ENCODE data around the gene RAB20. TPM values are rescaled to one million over a fixed set of nuclear protein-coding genes. Genes with fewer than 3 reads are reported as not detected.

RAB20 gene
- total and polyA plus RNA-seq, 2 of the 8 experiments (the other 6 are each of a cell fraction or from before 2014, with no cell fraction given): 14.8 to 27.9 TPM

GRCh38 chr13:110486061-110486715, 75.3 kb downstream of the RAB20 start:
- peak in 1 of 2 experiments; percentile 58 for DNase-seq (ENCODE audit: low read depth in 1 of 2, low spot score in 2 of 2)
- H4K20me1 ChIP-seq (replicated peaks in 1 of 2; ENCODE audit: control insufficient read depth in 1 of 2, insufficient read depth in 2 of 2, low read length in 2 of 2): no peaks in the 10 kb centered on the region

More at GRCh38 chr13:110486061-110486715, 75.3 kb downstream of the RAB20 start:
- H3K14ac ChIP-seq (ENCODE audit: insufficient read length): no peak overlapping the region
- no peaks in the 10 kb centered on the region for H3K27me3 ChIP-seq (replicated peaks in 1 of 4; ENCODE audit: control insufficient read depth in 3 of 4, extremely low read depth in 1 of 4, insufficient read depth in 3 of 4, low read length in 3 of 4)
- peak overlapping the region; percentile 97 for H2BK5ac ChIP-seq (ENCODE audit: low read depth, low read length)
- no peak for TF ChIP-seq EGR1 (IDR thresholded peaks at IDR 0.05; ENCODE audit: borderline replicate concordance, low read depth, low read length)
- peak; percentile 42 for FAIRE-seq
- H4K91ac ChIP-seq (replicated peaks; ENCODE audit: insufficient read length, low read length): peak overlapping the region; percentile 93
- peak overlapping the region; percentile 96 for H2AK5ac ChIP-seq (ENCODE audit: low read depth, low read length)
- H4K5ac ChIP-seq (ENCODE audit: insufficient read length, low read depth, low read length): peak overlapping the region; percentile 73
- peak overlapping the region; percentile 39 for H2BK120ac ChIP-seq (replicated peaks; ENCODE audit: low read depth, low read length)
- no peak overlapping the region for H3K23ac ChIP-seq (ENCODE audit: insufficient read length)
- H3K23me2 ChIP-seq (ENCODE audit: low read depth, low read length): no peaks in the 10 kb centered on the region
- peaks cover 0 to 26% (median 5%) of the 10 kb centered on the region in 4 experiments; a peak in 3 of 8 replicates for H3K36me3 ChIP-seq (ENCODE audit: control insufficient read depth in 2 of 4, insufficient read depth in 4 of 4, low read length in 3 of 4)
- no peak overlapping the region; a peak in 1 of 8 replicates for H3K4me3 ChIP-seq (ENCODE audit: extremely low read depth in 1 of 4, insufficient read depth in 2 of 4, low read depth in 3 of 4, low read length in 4 of 4)
- H3K4me2 ChIP-seq (ENCODE audit: insufficient read depth in 1 of 2, low read depth in 2 of 2, low read length in 2 of 2): peak overlapping the region; percentile 32; a peak in 3 of 4 replicates
- H3K9me3 ChIP-seq (ENCODE audit: insufficient read depth in 2 of 2, low read depth in 1 of 2, low read length in 1 of 2): no peaks in the 10 kb centered on the region
- H3K27ac ChIP-seq (ENCODE audit: low read depth, low read length): peak overlapping the region; percentile 71; the same call in 1 of the 2 replicates
- H2AFZ ChIP-seq (ENCODE audit: low read length): no peak overlapping the region
- CTCF ChIA-PET (ENCODE audit: partially characterized antibody): interaction anchor here (1.0 to 2.0 kb wide), 5 partner anchors 9 to 42 kb away, joined by 3 to 9 read pairs (median 5); no protein-coding TSS in a partner anchor
- peak overlapping the region; percentile 91 for H3K18ac ChIP-seq (ENCODE audit: extremely low read depth, low read length)
- 52% methylated on average over 15 of the region's 15 CpGs; no CpG with 5 or more reads in 1 of the 2 experiments for WGBS, 2 experiments (ENCODE audit: extremely low coverage in 1 of 2, insufficient coverage in 1 of 2, insufficient read length in 1 of 2, insufficient replicate concordance in 2 of 2, low coverage in 1 of 2, low lambda C conversion rate in 2 of 2, missing lambda C conversion rate in 1 of 2)
- H3K79me1 ChIP-seq (ENCODE audit: low read depth, low read length): no peaks in the 10 kb centered on the region; the same call in 1 of the 2 replicates
- H3K79me2 ChIP-seq (ENCODE audit: control insufficient read depth in 1 of 2, insufficient read depth in 2 of 2, low read length in 2 of 2): no peaks in the 10 kb centered on the region
- peak overlapping the region; percentile 99 for H3K4ac ChIP-seq (replicated peaks; ENCODE audit: insufficient read length, low read depth, low read length)
- H3K4me1 ChIP-seq (replicated peaks in 1 of 4; ENCODE audit: control insufficient read depth in 3 of 4, insufficient read depth in 4 of 4, low read length in 3 of 4): peaks cover 13 to 29% (median 22%) of the 10 kb centered on the region in 4 experiments
- H3K56ac ChIP-seq (replicated peaks; ENCODE audit: insufficient read length, low read depth, low read length): peak overlapping the region; percentile 43
- POLR2A ChIA-PET (ENCODE audit: partially characterized antibody): interaction anchor here (1.1 to 1.9 kb wide), 5 partner anchors 9 to 266 kb away, joined by 3 to 9 read pairs (median 3); partner anchors contain the start of gene NAXD
- peak overlapping the region; percentile 99 for H2BK20ac ChIP-seq (ENCODE audit: low read length)
- H3K9ac ChIP-seq (replicated peaks in 1 of 4; ENCODE audit: extremely low read depth in 1 of 4, low read depth in 3 of 4, low read length in 3 of 4): peak overlapping the region in 2 of 4 experiments; percentile 2 to 14; a peak in 3 of 7 replicates
- peak overlapping the region; percentile 89 for H2BK12ac ChIP-seq (ENCODE audit: low read depth, low read length)
- no peak overlapping the region for H2BK15ac ChIP-seq (ENCODE audit: low read length)
- peak overlapping the region; percentile 87; the same call in 1 of the 2 replicates for H4K8ac ChIP-seq (ENCODE audit: extremely low read depth, insufficient read depth, low read length)
